IMR-90 (cell line): ENCODE measurements around the gene ACBD5. TPM values are rescaled to one million over a fixed set of nuclear protein-coding genes. Genes with fewer than 3 reads are reported as not detected.

Source experiments
- ATAC-seq: fragments of 200-7000 bp; cut with Tn5 transposase; 2 replicates; pipeline ENCODE4 v1.9.1; 2020; ENCODE audit warnings: low read depth, mild to moderate bottlenecking, moderate library complexity
- BruUV-seq: library from RNA; stranded (reverse); fragments of 400-500 nt; replicated peaks from 2 replicates; lab custom pipeline; 2021; lab: Mats Ljungman, UMichigan
- CTCF ChIA-PET: fragments of 300-600 bp; formaldehyde crosslinking; extraction: SDS; loops from one replicate; lab custom pipeline; 2021; ENCODE audit warnings: antibody characterized with exemption; lab: Yijun Ruan, JAX
- POLR2A ChIA-PET: fragments of 300-600 bp; sonication (Branson Sonifier 250); formaldehyde crosslinking; loops from one replicate; lab custom pipeline; 2022; ENCODE audit warnings: antibody characterized with exemption; ENCODE audit not compliant: unreplicated experiment; lab: Charles Lee
- DNase-seq: peaks from one replicate; pipeline ENCODE4 v3.0.0; 2013
- H2AFZ ChIP-seq: replicated peaks from 2 replicates; pipeline ENCODE3; 2013; ENCODE audit warnings: low read length, mild to moderate bottlenecking; ENCODE audit not compliant: poor library complexity
- H2AK5ac ChIP-seq: 2 replicates; pipeline ENCODE4 v1.6.1; 2013; ENCODE audit warnings: low read depth, low read length, inconsistent platforms
- H2AK9ac ChIP-seq: replicated peaks from 2 replicates; pipeline ENCODE3; 2013; ENCODE audit warnings: mild to moderate bottlenecking, low read depth, low read length, moderate library complexity; ENCODE audit not compliant: poor library complexity
- H2BK120ac ChIP-seq: 2 replicates; pipeline ENCODE4 v1.6.1; 2013; ENCODE audit warnings: low read depth, low read length, inconsistent platforms
- H2BK15ac ChIP-seq: 3 replicates; pipeline ENCODE4 v1.6.1; 2013; ENCODE audit warnings: low read depth, low read length, inconsistent platforms
- H2BK20ac ChIP-seq: 2 replicates; pipeline ENCODE4 v1.6.1; 2013; ENCODE audit warnings: low read depth, mild to moderate bottlenecking, inconsistent platforms, low read length, moderate library complexity
- H2BK5ac ChIP-seq: 2 replicates; pipeline ENCODE4 v1.6.1; 2013; ENCODE audit warnings: mild to moderate bottlenecking, low read depth, low read length, inconsistent platforms; ENCODE audit not compliant: poor library complexity, severe bottlenecking
- H3K14ac ChIP-seq: replicated peaks from 2 replicates; pipeline ENCODE4 v1.6.1; 2013; ENCODE audit warnings: low read depth, low read length, inconsistent platforms
- H3K18ac ChIP-seq: 2 replicates; pipeline ENCODE4 v1.6.1; 2013; ENCODE audit warnings: low read depth, low read length, control low read depth
- H3K23ac ChIP-seq: 2 replicates; pipeline ENCODE4 v1.6.1; 2013; ENCODE audit warnings: low read depth, low read length, inconsistent platforms
- H3K27ac ChIP-seq: 2 replicates; pipeline ENCODE4 v1.5.1; 2013; ENCODE audit warnings: mild to moderate bottlenecking, control low read depth, low read length; ENCODE audit not compliant: insufficient read depth
- H3K27me3 ChIP-seq: 2 replicates; pipeline ENCODE4 v1.6.1; 2013; ENCODE audit warnings: low read length; ENCODE audit not compliant: control insufficient read depth, insufficient read depth
- H3K36me3 ChIP-seq: 2 replicates; pipeline ENCODE4 v1.6.1; 2013; ENCODE audit warnings: low read length, mixed read lengths; ENCODE audit not compliant: control insufficient read depth, insufficient read depth
- H3K4ac ChIP-seq: 2 replicates; pipeline ENCODE4 v1.6.1; 2013; ENCODE audit warnings: low read depth, low read length, inconsistent platforms
- H3K4me1 ChIP-seq: 2 replicates; pipeline ENCODE4 v1.6.1; 2013; ENCODE audit warnings: low read length, mixed read lengths; ENCODE audit not compliant: control insufficient read depth, insufficient read depth
- H3K4me2 ChIP-seq: 2 replicates; pipeline ENCODE4 v1.6.1; 2013; ENCODE audit warnings: low read depth, mild to moderate bottlenecking, control low read depth, low read length, moderate library complexity
- H3K4me3 ChIP-seq: 2 replicates; pipeline ENCODE4 v1.5.1; 2013; ENCODE audit warnings: low read depth, mild to moderate bottlenecking, control low read depth, low read length, moderate library complexity; ENCODE audit not compliant: insufficient read depth
- H3K56ac ChIP-seq: 2 replicates; pipeline ENCODE4 v1.6.1; 2013; ENCODE audit warnings: low read length, inconsistent platforms; ENCODE audit not compliant: insufficient read depth; ENCODE audit errors: extremely low read depth
- H3K79me1 ChIP-seq, 2 experiments: 2 replicates each; pipeline ENCODE4 v1.6.1; 2013; ENCODE audit warnings: low read length in 2 of 2, inconsistent platforms in 1 of 2, low read depth in 1 of 2
- H3K9ac ChIP-seq: 2 replicates; pipeline ENCODE4 v1.6.1; 2013; ENCODE audit warnings: low read depth, low read length, control low read depth
- H3K9me1 ChIP-seq: 2 replicates; pipeline ENCODE4 v1.6.1; 2013; ENCODE audit warnings: low read length, inconsistent platforms; ENCODE audit not compliant: insufficient read depth
- H3K9me3 ChIP-seq: 2 replicates; pipeline ENCODE4 v1.6.1; 2013; ENCODE audit warnings: low read length; ENCODE audit not compliant: control insufficient read depth, insufficient read depth
- H4K20me1 ChIP-seq: 2 replicates; pipeline ENCODE4 v1.6.1; 2013; ENCODE audit warnings: low read length, inconsistent platforms; ENCODE audit not compliant: insufficient read depth
- H4K5ac ChIP-seq: 2 replicates; pipeline ENCODE4 v1.6.1; 2013; ENCODE audit warnings: mild to moderate bottlenecking, low read depth, low read length, control low read depth
- H4K8ac ChIP-seq, 2 experiments: 2 replicates each; pipeline ENCODE4 v1.6.1; 2013; ENCODE audit warnings: low read depth in 2 of 2, low read length in 2 of 2, control low read depth in 1 of 2, inconsistent platforms in 1 of 2
- H4K91ac ChIP-seq: 2 replicates; pipeline ENCODE4 v1.6.1; 2013; ENCODE audit warnings: low read depth, low read length, inconsistent platforms; ENCODE audit not compliant: insufficient read depth
- BHLHE40 ChIP-seq: fragments of 150-350 bp; IDR thresholded peaks from 2 replicates; pipeline ENCODE4 v1.6.1; 2016; ENCODE audit warnings: mild to moderate bottlenecking, low read depth, low read length
- CEBPB ChIP-seq: IDR thresholded peaks from 2 replicates; pipeline ENCODE4 v1.6.1; 2012; ENCODE audit warnings: low read depth, low read length, improper control_type of control experiment
- CHD1 ChIP-seq: IDR thresholded peaks from 2 replicates; pipeline ENCODE4 v1.6.1; 2012; ENCODE audit warnings: low read depth, low read length, improper control_type of control experiment
- FOS ChIP-seq: fragments of 150-350 bp; IDR thresholded peaks from 2 replicates; pipeline ENCODE4 v1.6.1; 2016; ENCODE audit warnings: low read depth, low read length
- MAFK ChIP-seq: IDR thresholded peaks from 2 replicates; pipeline ENCODE4 v1.6.1; 2012; ENCODE audit warnings: low read depth, low read length, improper control_type of control experiment
- MAZ ChIP-seq: IDR thresholded peaks from 2 replicates; pipeline ENCODE4 v1.6.1; 2012; ENCODE audit warnings: low read depth, mild to moderate bottlenecking, low read length, improper control_type of control experiment, moderate library complexity, borderline replicate concordance
- MXI1 ChIP-seq: IDR thresholded peaks from 2 replicates; pipeline ENCODE4 v1.6.1; 2012; ENCODE audit warnings: low read depth, mild to moderate bottlenecking, low read length, moderate library complexity, borderline replicate concordance
- NFE2L2 ChIP-seq: fragments of 150-350 bp; IDR thresholded peaks from 2 replicates; pipeline ENCODE4 v1.6.1; 2016; ENCODE audit warnings: low read depth, mild to moderate bottlenecking, low read length
- POLR2A ChIP-seq: IDR thresholded peaks from 2 replicates; pipeline ENCODE4 v1.6.1; 2012; ENCODE audit warnings: mild to moderate bottlenecking, low read depth, low read length
- RAD21 ChIP-seq: IDR thresholded peaks from 2 replicates; pipeline ENCODE4 v1.6.1; 2012; ENCODE audit warnings: low read length, improper control_type of control experiment
- RCOR1 ChIP-seq: IDR thresholded peaks from 2 replicates; pipeline ENCODE4 v1.6.1; 2012; ENCODE audit warnings: mild to moderate bottlenecking, low read length, improper control_type of control experiment; ENCODE audit not compliant: insufficient replicate concordance
- RFX5 ChIP-seq: IDR thresholded peaks from 2 replicates; pipeline ENCODE4 v1.8.0; 2012; ENCODE audit warnings: low read depth, mild to moderate bottlenecking, low read length, moderate library complexity
- SMC3 ChIP-seq: fragments of 150-350 bp; IDR thresholded peaks from 2 replicates; pipeline ENCODE4 v1.6.1; 2016; ENCODE audit warnings: low read depth, mild to moderate bottlenecking, antibody characterized with exemption, low read length, moderate library complexity
- WGBS, 2 experiments: methylation state at CpG; one replicate each; pipeline versions ENCODE4 v1.1.5 to v1.1.7; 2013; ENCODE audit warnings: missing lambda C conversion rate in 2 of 2; ENCODE audit not compliant: insufficient read length in 1 of 2; ENCODE audit errors: extremely low coverage in 2 of 2; 5-methylcytosine and 5-hydroxymethylcytosine counted together
- dilution Hi-C: fragments of 300-500 bp; cut with HindIII; formaldehyde crosslinking; loops from one replicate; pipeline ENCODE4 v1.14.3; 2018; ENCODE audit warnings: low sequenced_read_pairs; ENCODE audit not compliant: unreplicated experiment
- in situ Hi-C: fragments of 300-500 bp; cut with MboI; formaldehyde crosslinking; loops from 3 replicates; pipeline ENCODE4 v1.14.3; 2019; ENCODE audit warnings: low sequenced_read_pairs, inconsistent platforms, mixed read lengths
- intact Hi-C: fragments of 100-400 bp; cut with micrococcal nuclease; formaldehyde crosslinking; loops from 2 replicates; pipeline ENCODE4 v1.10.0; 2022
- polyA plus RNA-seq, 3 experiments: library from polyadenylated mRNA; depleted of rRNA; stranded (reverse); fragments of >200 nt; gene quantifications; 2 replicates each; pipeline ENCODE4 v1.2.3, GENCODE V29; 2012; ENCODE audit warnings: low replicate concordance in 1 of 3
- total RNA-seq: library from RNA; depleted of rRNA; stranded (reverse); fragments of >200 nt; gene quantifications from 2 replicates; pipeline ENCODE4 v1.2.3, GENCODE V29; 2012
- TF ChIP-seq, protein P1 (sequence below): conservative IDR thresholded peaks from 2 replicates; pipeline ENCODE4 v1.5.1; 2012; ENCODE audit warnings: mild to moderate bottlenecking, low read depth, low read length, improper control_type of control experiment
- TF ChIP-seq, protein P2 (sequence below): fragments of 150-350 bp; IDR thresholded peaks from 2 replicates; pipeline ENCODE4 v1.6.1; 2017; ENCODE audit warnings: mild to moderate bottlenecking, antibody characterized with exemption, low read length, low read depth
- TF ChIP-seq, protein P3 (sequence below): fragments of 150-350 bp; IDR thresholded peaks from 2 replicates; pipeline ENCODE4 v1.6.1; 2016; ENCODE audit warnings: low read depth, mild to moderate bottlenecking, low read length, moderate library complexity, borderline replicate concordance

Gene ACBD5
- total and polyA plus RNA-seq, 2 of the 4 experiments (the other 2 are of a cell fraction), result 7.7 to 11.7 TPM

DNA sequence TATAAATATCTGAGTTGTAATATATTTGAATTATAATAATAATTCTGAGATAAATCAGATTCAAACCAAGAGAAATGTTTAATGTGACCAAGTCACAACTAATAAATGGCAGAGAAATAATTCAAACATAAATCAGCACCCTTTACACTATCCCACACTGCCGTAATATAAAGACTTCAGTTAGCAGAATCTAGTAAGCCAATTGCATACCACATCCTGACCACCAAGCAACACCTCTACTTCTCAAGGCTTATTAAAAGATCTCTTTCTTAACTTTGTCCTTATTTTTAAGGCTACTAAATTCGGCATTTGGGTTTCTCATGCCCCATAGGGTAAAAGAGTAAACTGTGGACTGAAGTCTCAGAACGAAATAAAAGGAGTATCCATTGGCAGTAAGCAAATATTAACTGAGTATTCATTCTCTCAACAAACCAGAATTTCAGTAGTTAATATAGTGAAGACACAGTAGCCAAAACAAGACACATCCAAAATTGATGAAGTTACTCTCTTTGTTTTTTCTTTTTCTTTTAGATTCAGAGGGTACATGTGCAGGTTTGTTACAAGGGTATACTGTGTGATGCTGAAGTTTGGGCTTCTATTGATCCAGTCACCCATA, 14.8 kb downstream of the ACBD5 start:
- Histone ChIP-seq H3K4me3 (no peak overlapping the region), H4K5ac (no peak overlapping the region), H2BK15ac (no peak overlapping the region), H3K4ac (no peak overlapping the region), H3K27me3 (no peaks in the 10 kb centered on the region), H2AFZ (no peak overlapping the region), H4K91ac (no peak overlapping the region), H3K4me1 (no peaks in the 10 kb centered on the region), H3K79me1 (no peaks in the 10 kb centered on the region), H3K56ac (no peak overlapping the region), H3K18ac (no peak overlapping the region), H3K9ac (no peak overlapping the region), H3K23ac (no peak overlapping the region), H3K14ac (no peak overlapping the region), H3K36me3 (peaks cover 8% of the 10 kb centered on the region), H2AK9ac (no peak overlapping the region), H2BK5ac (no peak overlapping the region), H3K9me3 (no peaks in the 10 kb centered on the region), H4K20me1 (no peaks in the 10 kb centered on the region), H3K4me2 (no peak overlapping the region), H3K9me1 (no peaks in the 10 kb centered on the region), H2BK20ac (no peak overlapping the region), H4K8ac (no peak overlapping the region), H3K27ac (no peak overlapping the region), H2AK5ac (no peak overlapping the region), H2BK120ac (no peak overlapping the region)
- CTCF ChIA-PET, result no interaction called here
- BruUV-seq, result no TSS peak
- dilution Hi-C loops, result no loop called here
- intact Hi-C loops, result no loop called here
- in situ Hi-C loops, result no loop called here
- WGBS, 2 experiments, result no CpG with 5 or more reads among the region's 3 CpGs
- DNase-seq (no peak), ATAC-seq (no peak)
- TF ChIP-seq MXI1 (no peak), POLR2A (no peak), MAFK (no peak), RAD21 (no peak), SMC3 (no peak), MAZ (no peak), CHD1 (no peak), BHLHE40 (no peak), FOS (no peak), CEBPB (no peak), RCOR1 (no peak), RFX5 (no peak), NFE2L2 (no peak)
- TF ChIP-seq, protein P1, sequence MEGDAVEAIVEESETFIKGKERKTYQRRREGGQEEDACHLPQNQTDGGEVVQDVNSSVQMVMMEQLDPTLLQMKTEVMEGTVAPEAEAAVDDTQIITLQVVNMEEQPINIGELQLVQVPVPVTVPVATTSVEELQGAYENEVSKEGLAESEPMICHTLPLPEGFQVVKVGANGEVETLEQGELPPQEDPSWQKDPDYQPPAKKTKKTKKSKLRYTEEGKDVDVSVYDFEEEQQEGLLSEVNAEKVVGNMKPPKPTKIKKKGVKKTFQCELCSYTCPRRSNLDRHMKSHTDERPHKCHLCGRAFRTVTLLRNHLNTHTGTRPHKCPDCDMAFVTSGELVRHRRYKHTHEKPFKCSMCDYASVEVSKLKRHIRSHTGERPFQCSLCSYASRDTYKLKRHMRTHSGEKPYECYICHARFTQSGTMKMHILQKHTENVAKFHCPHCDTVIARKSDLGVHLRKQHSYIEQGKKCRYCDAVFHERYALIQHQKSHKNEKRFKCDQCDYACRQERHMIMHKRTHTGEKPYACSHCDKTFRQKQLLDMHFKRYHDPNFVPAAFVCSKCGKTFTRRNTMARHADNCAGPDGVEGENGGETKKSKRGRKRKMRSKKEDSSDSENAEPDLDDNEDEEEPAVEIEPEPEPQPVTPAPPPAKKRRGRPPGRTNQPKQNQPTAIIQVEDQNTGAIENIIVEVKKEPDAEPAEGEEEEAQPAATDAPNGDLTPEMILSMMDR, result no peak
- TF ChIP-seq, protein P2, sequence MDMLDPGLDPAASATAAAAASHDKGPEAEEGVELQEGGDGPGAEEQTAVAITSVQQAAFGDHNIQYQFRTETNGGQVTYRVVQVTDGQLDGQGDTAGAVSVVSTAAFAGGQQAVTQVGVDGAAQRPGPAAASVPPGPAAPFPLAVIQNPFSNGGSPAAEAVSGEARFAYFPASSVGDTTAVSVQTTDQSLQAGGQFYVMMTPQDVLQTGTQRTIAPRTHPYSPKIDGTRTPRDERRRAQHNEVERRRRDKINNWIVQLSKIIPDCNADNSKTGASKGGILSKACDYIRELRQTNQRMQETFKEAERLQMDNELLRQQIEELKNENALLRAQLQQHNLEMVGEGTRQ, result no peak
- TF ChIP-seq, protein P3, sequence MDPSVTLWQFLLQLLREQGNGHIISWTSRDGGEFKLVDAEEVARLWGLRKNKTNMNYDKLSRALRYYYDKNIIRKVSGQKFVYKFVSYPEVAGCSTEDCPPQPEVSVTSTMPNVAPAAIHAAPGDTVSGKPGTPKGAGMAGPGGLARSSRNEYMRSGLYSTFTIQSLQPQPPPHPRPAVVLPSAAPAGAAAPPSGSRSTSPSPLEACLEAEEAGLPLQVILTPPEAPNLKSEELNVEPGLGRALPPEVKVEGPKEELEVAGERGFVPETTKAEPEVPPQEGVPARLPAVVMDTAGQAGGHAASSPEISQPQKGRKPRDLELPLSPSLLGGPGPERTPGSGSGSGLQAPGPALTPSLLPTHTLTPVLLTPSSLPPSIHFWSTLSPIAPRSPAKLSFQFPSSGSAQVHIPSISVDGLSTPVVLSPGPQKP, result no peak
- POLR2A ChIA-PET, result no interaction called here
